ENCODE measurements around the gene DAAM1. TPM values are rescaled to one million over a fixed set of nuclear protein-coding genes. Genes with fewer than 3 reads are reported as not detected.

DAAM1 gene
- total RNA-seq, 1 experiment from 2014 or later: 35.3 TPM

- POLR2A ChIA-PET: no interaction called here
- H3K27me3 Mint-ChIP-seq (ENCODE audit: insufficient read depth, unreplicated experiment): no peaks in the 10 kb centered on the region
- no peak overlapping the region for H3K4me3 Mint-ChIP-seq (ENCODE audit: unreplicated experiment)
- BruUV-seq (replicated peaks): no TSS peak
- no peak for DNase-seq
- no peak overlapping the region for H3K4me3 ChIP-seq (ENCODE audit: low read depth, low read length)
- peaks cover 15% of the 10 kb centered on the region for H3K36me3 Mint-ChIP-seq (ENCODE audit: insufficient read depth, unreplicated experiment)
- H3K9me3 ChIP-seq: no peaks in the 10 kb centered on the region
- peaks cover 10% of the 10 kb centered on the region; the same call in 1 of the 2 replicates for H3K4me1 ChIP-seq
- H3K27me3 ChIP-seq (replicated peaks; ENCODE audit: control insufficient read depth, insufficient read depth, low read length): no peaks in the 10 kb centered on the region
- TF ChIP-seq CTCF (IDR thresholded peaks at IDR 0.05; ENCODE audit: insufficient read depth in 1 of 2, low read depth in 1 of 2, low read length in 1 of 2, severe bottlenecking in 1 of 2, unreplicated experiment in 1 of 2): no peak
- no peak overlapping the region for H3K27ac Mint-ChIP-seq (ENCODE audit: unreplicated experiment)
- intact Hi-C loops (cut with micrococcal nuclease; ENCODE audit: unreplicated experiment): no loop called here
- peaks cover 7% of the 10 kb centered on the region for H3K4me1 Mint-ChIP-seq (ENCODE audit: low read depth, unreplicated experiment)
- H3K36me3 ChIP-seq (ENCODE audit: control insufficient read depth, insufficient read depth, low read length): no peaks in the 10 kb centered on the region
- H3K9me3 Mint-ChIP-seq (ENCODE audit: unreplicated experiment): no peaks in the 10 kb centered on the region
- CTCF ChIA-PET: no interaction called here
These were observed 148.7 kb downstream of the DAAM1 start for GRCh38 chr14:59337141-59337611.

- peaks cover 14% of the 10 kb centered on the region for H3K4me1 Mint-ChIP-seq (ENCODE audit: low read depth, unreplicated experiment)
- no peak overlapping the region for H3K27ac Mint-ChIP-seq (ENCODE audit: unreplicated experiment)
- Histone ChIP-seq H3K9me3 (no peaks in the 10 kb centered on the region), H3K36me3 (ENCODE audit: control insufficient read depth, insufficient read depth, low read length) (no peaks in the 10 kb centered on the region), H3K4me3 (ENCODE audit: low read depth, low read length) (no peak overlapping the region), H3K27me3 (replicated peaks; ENCODE audit: control insufficient read depth, insufficient read depth, low read length) (no peaks in the 10 kb centered on the region), H3K4me1 (peaks cover 2% of the 10 kb centered on the region; the same call in 1 of the 2 replicates)
- TF ChIP-seq CTCF (IDR thresholded peaks at IDR 0.05; ENCODE audit: insufficient read depth in 1 of 2, low read depth in 1 of 2, low read length in 1 of 2, severe bottlenecking in 1 of 2, unreplicated experiment in 1 of 2): no peak
- BruUV-seq (replicated peaks): no TSS peak
- no peaks in the 10 kb centered on the region for H3K9me3 Mint-ChIP-seq (ENCODE audit: unreplicated experiment)
- CTCF ChIA-PET: no interaction called here
- DNase-seq: no peak
- H3K36me3 Mint-ChIP-seq (ENCODE audit: insufficient read depth, unreplicated experiment): peaks cover 18% of the 10 kb centered on the region
- H3K27me3 Mint-ChIP-seq (ENCODE audit: insufficient read depth, unreplicated experiment): no peaks in the 10 kb centered on the region
- POLR2A ChIA-PET: no interaction called here
- intact Hi-C loops (cut with micrococcal nuclease; ENCODE audit: unreplicated experiment): no loop called here
- no peak overlapping the region for H3K4me3 Mint-ChIP-seq (ENCODE audit: unreplicated experiment)
These were observed 150.3 kb downstream of the DAAM1 start for GRCh38 chr14:59338761-59339160.

DNA sequence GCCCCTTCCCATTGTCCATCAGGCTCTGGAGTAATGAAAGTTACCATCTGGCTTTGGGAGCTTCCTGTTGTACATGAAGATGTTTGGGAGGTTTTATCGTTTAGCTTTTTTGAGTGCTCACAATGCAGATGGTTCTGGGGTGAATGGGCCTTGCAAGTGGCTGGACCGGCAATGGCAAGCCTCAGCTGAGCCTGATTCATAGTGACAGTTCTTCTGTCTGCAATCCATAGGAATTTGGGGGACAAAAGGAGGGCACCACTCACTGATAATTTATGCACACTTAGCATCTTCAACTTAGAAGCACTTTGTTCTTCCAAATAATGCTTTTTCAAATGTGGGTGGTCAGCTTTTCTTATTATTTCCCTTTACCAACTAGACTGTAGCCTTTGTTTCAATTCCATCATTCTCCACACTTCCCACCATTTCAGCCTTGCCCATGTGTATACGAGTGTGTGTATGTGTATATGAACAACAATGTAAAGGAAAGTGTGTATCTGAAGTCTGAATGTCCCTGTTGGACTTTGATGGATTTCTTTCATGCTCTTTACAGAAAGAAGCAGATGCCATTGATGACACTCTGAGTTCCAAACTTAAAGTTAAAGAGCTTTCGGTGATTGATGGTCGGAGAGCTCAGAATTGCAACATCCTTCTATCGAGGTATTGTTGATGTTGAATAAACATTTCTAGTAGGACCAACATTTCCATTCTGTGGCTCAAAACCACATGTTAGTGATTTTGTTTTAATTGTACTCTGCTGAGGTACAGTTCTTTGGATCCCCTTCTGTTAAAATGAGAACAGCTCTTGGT lies 151.3 kb downstream of the DAAM1 start:
- intact Hi-C loops (cut with micrococcal nuclease; ENCODE audit: unreplicated experiment): no loop called here
- Mint-ChIP-seq H3K27ac (ENCODE audit: unreplicated experiment) (no peak overlapping the region), H3K9me3 (ENCODE audit: unreplicated experiment) (no peaks in the 10 kb centered on the region), H3K36me3 (ENCODE audit: insufficient read depth, unreplicated experiment) (peaks cover 18% of the 10 kb centered on the region), H3K4me1 (ENCODE audit: low read depth, unreplicated experiment) (peaks cover 14% of the 10 kb centered on the region), H3K27me3 (ENCODE audit: insufficient read depth, unreplicated experiment) (no peaks in the 10 kb centered on the region), H3K4me3 (ENCODE audit: unreplicated experiment) (no peak overlapping the region)
- ChIA-PET CTCF (no interaction called here), POLR2A (no interaction called here)
- no peak for TF ChIP-seq CTCF (IDR thresholded peaks at IDR 0.05; ENCODE audit: insufficient read depth in 1 of 2, low read depth in 1 of 2, low read length in 1 of 2, severe bottlenecking in 1 of 2, unreplicated experiment in 1 of 2)
- Histone ChIP-seq H3K36me3 (ENCODE audit: control insufficient read depth, insufficient read depth, low read length) (no peaks in the 10 kb centered on the region), H3K27me3 (replicated peaks; ENCODE audit: control insufficient read depth, insufficient read depth, low read length) (no peaks in the 10 kb centered on the region), H3K4me1 (no peaks in the 10 kb centered on the region), H3K4me3 (ENCODE audit: low read depth, low read length) (no peak overlapping the region), H3K9me3 (no peaks in the 10 kb centered on the region)
- no peak for DNase-seq
- no TSS peak for BruUV-seq (replicated peaks)
